GM12865 (cell line): ENCODE results near the gene PAPSS2.

Source experiments
- DNase-seq: peaks from one replicate; pipeline ENCODE4 v3.0.0; 2010; ENCODE audit warnings: low read depth
- H3K4me3 ChIP-seq: 2 replicates; pipeline ENCODE4 v1.5.1; 2011; ENCODE audit warnings: mild to moderate bottlenecking, low read depth, low read length, control low read depth
- CTCF ChIP-seq: IDR thresholded peaks from 2 replicates; pipeline ENCODE4 v1.5.1; 2011; ENCODE audit warnings: low read length, control low read depth, low read depth, inconsistent platforms; ENCODE audit not compliant: insufficient read depth; ENCODE audit errors: missing control alignments

The PAPSS2 gene

GRCh38 chr10:87703771-87704170 is 44.1 kb downstream of the PAPSS2 start:
- no peak overlapping the region for H3K4me3 ChIP-seq
- no peak for DNase-seq
- no peak for TF ChIP-seq CTCF

DNA sequence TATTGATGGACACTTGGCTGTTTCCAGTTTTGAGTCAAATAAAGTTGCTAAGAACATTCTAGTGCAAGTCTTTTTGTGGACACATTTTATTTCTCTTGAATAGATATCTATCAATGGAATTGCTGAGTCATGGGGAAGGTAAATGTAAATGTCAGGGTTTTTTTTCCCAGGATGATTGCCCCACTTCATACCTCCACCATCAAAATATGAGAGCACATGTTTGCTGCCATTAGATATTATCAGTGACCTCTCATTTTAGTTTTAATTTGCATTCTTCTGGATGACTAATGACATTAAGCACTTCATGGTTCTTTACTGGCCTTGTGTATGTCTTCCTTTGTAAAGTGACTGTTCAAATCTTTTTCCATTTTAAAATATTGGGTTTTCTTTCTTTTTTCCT is 45.7 kb downstream of the PAPSS2 start:
- no peak for DNase-seq
- no peak for TF ChIP-seq CTCF
- no peak overlapping the region for H3K4me3 ChIP-seq

GRCh38 chr10:87706731-87707130 is 47.1 kb downstream of the PAPSS2 start:
- no peak for TF ChIP-seq CTCF
- H3K4me3 ChIP-seq: no peak overlapping the region
- no peak for DNase-seq

DNA sequence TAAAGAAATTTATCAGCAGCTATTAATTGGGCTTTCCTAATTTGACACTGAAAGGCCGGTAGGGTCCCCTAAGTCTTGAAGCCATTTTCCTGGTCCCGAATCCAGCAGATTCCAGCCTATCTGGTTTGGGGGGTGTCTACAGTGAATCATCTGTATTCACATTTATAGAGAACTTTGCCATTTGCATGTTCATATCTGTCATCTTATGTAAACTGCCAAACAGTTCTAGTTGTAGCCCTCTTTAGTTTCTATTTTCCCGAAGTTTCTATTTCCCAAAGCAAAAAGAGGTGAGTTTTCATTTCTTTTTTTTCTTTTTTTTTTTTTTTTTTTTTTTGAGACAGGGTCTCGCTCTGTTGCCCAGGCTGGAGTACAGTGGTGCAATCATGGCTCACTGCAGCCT is 47.6 kb downstream of the PAPSS2 start:
- TF ChIP-seq CTCF: no peak
- H3K4me3 ChIP-seq: no peak overlapping the region
- no peak for DNase-seq

- H3K4me3 ChIP-seq: no peak overlapping the region
- TF ChIP-seq CTCF: no peak
- no peak for DNase-seq
Observed at GRCh38 chr10:87712913-87713616, 53.4 kb downstream of the PAPSS2 start.

GRCh38 chr10:87713707-87714106 is 54.0 kb downstream of the PAPSS2 start:
- no peak for TF ChIP-seq CTCF
- no peak overlapping the region for H3K4me3 ChIP-seq
- DNase-seq: no peak
